MCF 10A (cell line): ENCODE measurements around the gene EXOC7. TPM values are rescaled to one million over a fixed set of nuclear protein-coding genes. Genes with fewer than 3 reads are reported as not detected.

Experiments used
- BruUV-seq: library from RNA; stranded (reverse); fragments of 400-500 nt; replicated peaks from 2 replicates; lab custom pipeline; 2021; lab: Mats Ljungman, UMichigan
- CTCF ChIA-PET: fragments of 300-600 bp; sonication (Branson Sonifier 250); formaldehyde crosslinking; extraction: SDS; loops from one replicate; lab custom pipeline; 2021; ENCODE audit warnings: antibody characterized with exemption, inconsistent platforms; lab: Yijun Ruan, JAX
- POLR2A ChIA-PET: fragments of 300-600, 350-650 bp; sonication (Branson Sonifier 250); formaldehyde crosslinking; extraction: SDS; loops from one replicate; lab custom pipeline; 2020; ENCODE audit warnings: antibody characterized with exemption, inconsistent platforms; lab: Yijun Ruan, JAX
- DNase-seq: peaks from one replicate; pipeline ENCODE4 v3.0.0-alpha.2; 2018; ENCODE audit not compliant: unreplicated experiment
- H3K27ac Mint-ChIP-seq: one replicate; pipeline ENCODE4 v1.8.0; 2022; ENCODE audit warnings: mild to moderate bottlenecking, low read depth, mixed read lengths; ENCODE audit not compliant: unreplicated experiment
- H3K27me3 Mint-ChIP-seq: one replicate; pipeline ENCODE4 v1.8.0; 2022; ENCODE audit warnings: mixed read lengths; ENCODE audit not compliant: insufficient read depth, unreplicated experiment
- H3K36me3 Mint-ChIP-seq: one replicate; pipeline ENCODE4 v1.8.0; 2022; ENCODE audit warnings: mild to moderate bottlenecking, moderate library complexity, mixed read lengths; ENCODE audit not compliant: insufficient read depth, unreplicated experiment
- H3K4me1 Mint-ChIP-seq: one replicate; pipeline ENCODE4 v1.8.0; 2022; ENCODE audit warnings: mixed read lengths; ENCODE audit not compliant: insufficient read depth, unreplicated experiment
- H3K4me3 Mint-ChIP-seq: one replicate; pipeline ENCODE4 v1.8.0; 2022; ENCODE audit warnings: mild to moderate bottlenecking, moderate library complexity, mixed read lengths; ENCODE audit not compliant: unreplicated experiment
- H3K9me3 Mint-ChIP-seq: one replicate; pipeline ENCODE4 v1.8.0; 2022; ENCODE audit warnings: mixed read lengths; ENCODE audit not compliant: unreplicated experiment
- CTCF ChIP-seq: fragments of 200-600 bp; IDR thresholded peaks from one replicate; pipeline ENCODE4 v1.8.0; 2022; ENCODE audit warnings: antibody characterized with exemption, mild to moderate bottlenecking; ENCODE audit not compliant: unreplicated experiment
- intact Hi-C: fragments of 100-400 bp; cut with micrococcal nuclease; formaldehyde crosslinking; loops from 2 replicates; pipeline ENCODE4 v1.14.1; 2022
- total RNA-seq: library from RNA; stranded (reverse); gene quantifications from 2 replicates; pipeline ENCODE4 v1.2.3, GENCODE V29; 2022

EXOC7 gene
- total RNA-seq, 1 experiment from 2014 or later, result 80.8 TPM

- Mint-ChIP-seq H3K4me3 (no peak overlapping the region), H3K36me3 (no peaks in the 10 kb centered on the region), H3K9me3 (no peaks in the 10 kb centered on the region), H3K27me3 (no peaks in the 10 kb centered on the region), H3K27ac (no peak overlapping the region), H3K4me1 (no peaks in the 10 kb centered on the region)
- POLR2A ChIA-PET, result interaction anchor here (0.7 to 1.9 kb wide), 3 partner anchors 59 to 147 kb away, joined by 3 to 4 read pairs (median 3); no protein-coding TSS in a partner anchor
- DNase-seq, result no peak
- CTCF ChIA-PET, result interaction anchor here (0.6 to 2.2 kb wide), 3 partner anchors 11 to 155 kb away, joined by 3 to 12 read pairs (median 3); no protein-coding TSS in a partner anchor
- intact Hi-C loops, result no loop called here
- TF ChIP-seq CTCF, result no peak
- no TSS peak for BruUV-seq
Measured at GRCh38 chr17:76125391-76125675, 21.7 kb upstream of the EXOC7 start.

- Mint-ChIP-seq H3K36me3 (no peaks in the 10 kb centered on the region), H3K4me3 (no peak overlapping the region), H3K4me1 (no peaks in the 10 kb centered on the region), H3K9me3 (no peaks in the 10 kb centered on the region), H3K27ac (no peak overlapping the region), H3K27me3 (no peaks in the 10 kb centered on the region)
- no peak for TF ChIP-seq CTCF
- CTCF ChIA-PET, result interaction anchor here (0.6 to 7.2 kb wide), 5 partner anchors 10 to 156 kb away, joined by 3 to 82 read pairs (median 3); no protein-coding TSS in a partner anchor
- no peak for DNase-seq
- POLR2A ChIA-PET, result interaction anchor here (0.6 to 1.9 kb wide), 4 partner anchors 41 to 147 kb away, joined by 3 to 4 read pairs (median 3); no protein-coding TSS in a partner anchor
- BruUV-seq, result no TSS peak
- intact Hi-C loops, result no loop called here
Measured at GRCh38 chr17:76124582-76125390, 21.2 kb upstream of the EXOC7 start.

GRCh38 chr17:76123749-76124581 lies 20.4 kb upstream of the EXOC7 start:
- Mint-ChIP-seq H3K4me3 (no peak overlapping the region), H3K27me3 (no peaks in the 10 kb centered on the region), H3K9me3 (no peaks in the 10 kb centered on the region), H3K4me1 (no peaks in the 10 kb centered on the region), H3K36me3 (no peaks in the 10 kb centered on the region), H3K27ac (no peak overlapping the region)
- ChIA-PET POLR2A (interaction anchor here (0.6 to 0.8 kb wide), 2 partner anchors 9 to 40 kb away, joined by 3 read pairs; no protein-coding TSS in a partner anchor), CTCF (interaction anchor here (0.6 to 7.2 kb wide), 11 partner anchors 10 to 1952 kb away, joined by 3 to 82 read pairs (median 3); no protein-coding TSS in a partner anchor)
- no TSS peak for BruUV-seq
- TF ChIP-seq CTCF, result no peak
- DNase-seq, result no peak
- intact Hi-C loops, result no loop called here

GRCh38 chr17:76123191-76123499 lies 19.6 kb upstream of the EXOC7 start:
- no peaks in the 10 kb centered on the region for H3K27me3 Mint-ChIP-seq
- CTCF ChIA-PET, result interaction anchor here (0.6 to 7.2 kb wide), 11 partner anchors 10 to 1953 kb away, joined by 3 to 82 read pairs (median 3); no protein-coding TSS in a partner anchor
- BruUV-seq, result no TSS peak
- DNase-seq, result no peak
- POLR2A ChIA-PET, result no interaction called here
- no peak overlapping the region for H3K27ac Mint-ChIP-seq
- no peaks in the 10 kb centered on the region for H3K4me1 Mint-ChIP-seq
- H3K36me3 Mint-ChIP-seq, result no peaks in the 10 kb centered on the region
- no peak overlapping the region for H3K4me3 Mint-ChIP-seq
- intact Hi-C loops, result no loop called here
- TF ChIP-seq CTCF, result no peak
- no peaks in the 10 kb centered on the region for H3K9me3 Mint-ChIP-seq
